Measurements from ENCODE around the gene RAVER1.

Gene RAVER1

DNA sequence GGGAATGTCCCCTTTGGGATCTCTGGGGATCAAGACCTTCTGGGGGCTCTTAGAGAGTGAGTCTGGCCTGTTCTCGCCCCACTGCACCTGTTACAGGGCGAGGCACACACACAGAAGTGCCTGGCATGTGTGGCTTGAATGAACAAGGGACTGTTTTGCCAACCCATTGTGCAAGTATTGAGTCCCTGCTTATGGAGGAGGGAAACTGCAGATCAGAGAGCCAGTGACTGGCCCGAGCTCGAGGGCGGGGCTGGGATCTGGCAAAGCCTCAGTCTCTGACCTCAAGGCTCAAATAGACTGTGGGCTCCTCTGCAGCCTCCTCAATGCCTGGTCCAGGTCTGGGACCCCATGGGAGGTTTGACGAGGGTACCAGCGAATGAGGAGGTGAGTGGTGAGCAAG, 5.5 kb downstream of the RAVER1 start:
- H3K27ac ChIP-seq, result no peak overlapping the region
- DNase-seq (ENCODE audit: low spot score), result no peak
- CTCF ChIA-PET, result no interaction called here
- TF ChIP-seq CTCF (conservative IDR thresholded peaks at IDR 0.05; ENCODE audit: low read depth), result no peak
- POLR2A ChIA-PET (ENCODE audit: low non-redundant PET), result no interaction called here

- no peak for DNase-seq (ENCODE audit: low spot score)
- ChIA-PET CTCF (interaction anchor here (0.7 to 1.1 kb wide), 2 partner anchors 91 to 96 kb away, joined by 4 to 5 read pairs; no protein-coding TSS in a partner anchor), POLR2A (ENCODE audit: low non-redundant PET) (no interaction called here)
- H3K27ac ChIP-seq, result no peak overlapping the region; the same call in 1 of the 2 replicates
- TF ChIP-seq CTCF (conservative IDR thresholded peaks at IDR 0.05; ENCODE audit: low read depth), result no peak
These were observed 7.6 kb downstream of the RAVER1 start for GRCh38 chr19:10325732-10326131.

GRCh38 chr19:10321874-10322835, 11.2 kb downstream of the RAVER1 start:
- H3K27ac ChIP-seq, result no peak overlapping the region; the same call in 1 of the 2 replicates
- CTCF ChIA-PET, result no interaction called here
- POLR2A ChIA-PET (ENCODE audit: low non-redundant PET), result no interaction called here
- DNase-seq (ENCODE audit: low spot score), result no peak
- TF ChIP-seq CTCF (conservative IDR thresholded peaks at IDR 0.05; ENCODE audit: low read depth), result no peak

GRCh38 chr19:10321417-10321797, 11.9 kb downstream of the RAVER1 start:
- CTCF ChIA-PET, result no interaction called here

GRCh38 chr19:10320602-10321416, 12.5 kb downstream of the RAVER1 start:
- no peak overlapping the region for H3K27ac ChIP-seq
- ChIA-PET POLR2A (ENCODE audit: low non-redundant PET) (no interaction called here), CTCF (interaction anchor here (0.6 to 0.9 kb wide), 2 partner anchors 33 to 62 kb away, joined by 3 to 5 read pairs; no protein-coding TSS in a partner anchor)
- DNase-seq (ENCODE audit: low spot score), result no peak
- TF ChIP-seq CTCF (conservative IDR thresholded peaks at IDR 0.05; ENCODE audit: low read depth), result no peak

More at GRCh38 chr19:10321417-10321797, 11.9 kb downstream of the RAVER1 start:
- no peak overlapping the region; the same call in 1 of the 2 replicates for H3K27ac ChIP-seq
- TF ChIP-seq CTCF (conservative IDR thresholded peaks at IDR 0.05; ENCODE audit: low read depth), result no peak
- POLR2A ChIA-PET (ENCODE audit: low non-redundant PET), result no interaction called here
- no peak for DNase-seq (ENCODE audit: low spot score)
